WTC11 (cell line): ENCODE results near the gene STX17. TPM values are rescaled to one million over a fixed set of nuclear protein-coding genes. Genes with fewer than 3 reads are reported as not detected.

Experiments used
- ATAC-seq: fragments of 200-7000 bp; cut with Tn5 transposase; 2 replicates; pipeline ENCODE4 v1.10.0; 2021; ENCODE audit warnings: mild to moderate bottlenecking, moderate library complexity
- CTCF ChIA-PET: fragments of 300-600 bp; sonication (Branson Sonifier 250); formaldehyde crosslinking; loops from one replicate; lab custom pipeline; 2021; ENCODE audit warnings: antibody characterized with exemption; lab: Charles Lee
- POLR2A ChIA-PET: fragments of 350-600 bp; sonication (Branson Sonifier 250); formaldehyde crosslinking; loops from one replicate; lab custom pipeline; 2021; ENCODE audit warnings: antibody characterized with exemption; lab: Charles Lee
- DNase-seq: peaks from one replicate; pipeline ENCODE4 v3.0.0; 2021; ENCODE audit warnings: low spot score
- H3K27ac Mint-ChIP-seq: 2 replicates; pipeline ENCODE4 v1.8.0; 2021; ENCODE audit warnings: mixed read lengths
- H3K27me3 Mint-ChIP-seq: 2 replicates; pipeline ENCODE4 v1.8.0; 2021; ENCODE audit warnings: low read depth, mild to moderate bottlenecking, moderate library complexity, mixed read lengths
- H3K36me3 Mint-ChIP-seq: 2 replicates; pipeline ENCODE4 v1.8.0; 2021; ENCODE audit warnings: mixed read lengths
- H3K4me1 Mint-ChIP-seq: 2 replicates; pipeline ENCODE4 v1.8.0; 2022; ENCODE audit warnings: mixed read lengths
- H3K4me3 Mint-ChIP-seq: 2 replicates; pipeline ENCODE4 v1.8.0; 2021; ENCODE audit warnings: mild to moderate bottlenecking, moderate library complexity, mixed read lengths
- H3K9me3 Mint-ChIP-seq: 2 replicates; pipeline ENCODE4 v1.8.0; 2021; ENCODE audit warnings: mixed read lengths
- EMX1 ChIP-seq: fragments of 250-450 bp; sonication (Bioruptor Pico); IDR thresholded peaks from 2 replicates; pipeline ENCODE4 v1.8.0; 2021; ENCODE audit warnings: mild to moderate bottlenecking
- ZBTB21 ChIP-seq: sonication (generic); formaldehyde crosslinking; IDR thresholded peaks from 2 replicates; pipeline ENCODE4 v1.8.1; 2023; ENCODE audit warnings: mild to moderate bottlenecking, missing genetic modification reagents, borderline replicate concordance
- ZNF671 ChIP-seq: fragments of 250-450 bp; sonication (Bioruptor Pico); IDR thresholded peaks from 2 replicates; pipeline ENCODE4 v1.8.0; 2021; ENCODE audit warnings: mild to moderate bottlenecking
- total RNA-seq: library from RNA; stranded (reverse); gene quantifications from 3 replicates; pipeline ENCODE4 v1.2.3, GENCODE V29; 2021
- TF ChIP-seq, protein P1 (sequence below): sonication (generic); formaldehyde crosslinking; IDR thresholded peaks from 2 replicates; pipeline ENCODE4 v1.8.0; 2023; ENCODE audit warnings: missing genetic modification reagents, mild to moderate bottlenecking, borderline replicate concordance
- TF ChIP-seq, protein P2 (sequence below): fragments of 250-450 bp; sonication (Bioruptor Pico); IDR thresholded peaks from 2 replicates; pipeline ENCODE4 v1.9.0; 2021; ENCODE audit warnings: mild to moderate bottlenecking
- TF ChIP-seq, protein P3 (sequence below): sonication (generic); formaldehyde crosslinking; IDR thresholded peaks from 2 replicates; pipeline ENCODE4 v1.8.1; 2023; ENCODE audit warnings: mild to moderate bottlenecking, missing genetic modification reagents, moderate library complexity
- TF ChIP-seq, protein P4 (sequence below): sonication (generic); formaldehyde crosslinking; IDR thresholded peaks from 2 replicates; pipeline ENCODE4 v1.8.1; 2022; ENCODE audit warnings: missing genetic modification reagents, borderline replicate concordance

The STX17 gene
- total RNA-seq, 1 experiment from 2014 or later: 22.1 TPM

DNA sequence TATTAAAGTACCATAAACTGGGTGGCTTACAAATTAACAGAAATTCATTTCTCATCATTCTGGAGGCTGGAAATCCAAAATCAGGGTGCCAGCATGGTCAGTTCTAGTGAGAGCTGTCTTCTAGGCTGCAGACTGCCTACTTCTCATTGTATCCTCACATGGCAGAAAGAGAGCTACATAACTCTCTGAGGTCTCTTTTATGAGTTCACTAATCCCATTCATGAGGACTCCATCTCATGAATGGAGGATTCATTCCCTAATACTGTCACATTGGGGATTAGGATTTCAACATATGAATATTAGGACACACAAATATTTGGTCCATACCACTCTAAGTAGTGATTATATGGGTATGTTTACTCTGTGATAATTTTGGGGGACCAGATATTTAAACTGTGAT is 108.4 kb downstream of the STX17 start (continued):
- TF ChIP-seq, protein P1, sequence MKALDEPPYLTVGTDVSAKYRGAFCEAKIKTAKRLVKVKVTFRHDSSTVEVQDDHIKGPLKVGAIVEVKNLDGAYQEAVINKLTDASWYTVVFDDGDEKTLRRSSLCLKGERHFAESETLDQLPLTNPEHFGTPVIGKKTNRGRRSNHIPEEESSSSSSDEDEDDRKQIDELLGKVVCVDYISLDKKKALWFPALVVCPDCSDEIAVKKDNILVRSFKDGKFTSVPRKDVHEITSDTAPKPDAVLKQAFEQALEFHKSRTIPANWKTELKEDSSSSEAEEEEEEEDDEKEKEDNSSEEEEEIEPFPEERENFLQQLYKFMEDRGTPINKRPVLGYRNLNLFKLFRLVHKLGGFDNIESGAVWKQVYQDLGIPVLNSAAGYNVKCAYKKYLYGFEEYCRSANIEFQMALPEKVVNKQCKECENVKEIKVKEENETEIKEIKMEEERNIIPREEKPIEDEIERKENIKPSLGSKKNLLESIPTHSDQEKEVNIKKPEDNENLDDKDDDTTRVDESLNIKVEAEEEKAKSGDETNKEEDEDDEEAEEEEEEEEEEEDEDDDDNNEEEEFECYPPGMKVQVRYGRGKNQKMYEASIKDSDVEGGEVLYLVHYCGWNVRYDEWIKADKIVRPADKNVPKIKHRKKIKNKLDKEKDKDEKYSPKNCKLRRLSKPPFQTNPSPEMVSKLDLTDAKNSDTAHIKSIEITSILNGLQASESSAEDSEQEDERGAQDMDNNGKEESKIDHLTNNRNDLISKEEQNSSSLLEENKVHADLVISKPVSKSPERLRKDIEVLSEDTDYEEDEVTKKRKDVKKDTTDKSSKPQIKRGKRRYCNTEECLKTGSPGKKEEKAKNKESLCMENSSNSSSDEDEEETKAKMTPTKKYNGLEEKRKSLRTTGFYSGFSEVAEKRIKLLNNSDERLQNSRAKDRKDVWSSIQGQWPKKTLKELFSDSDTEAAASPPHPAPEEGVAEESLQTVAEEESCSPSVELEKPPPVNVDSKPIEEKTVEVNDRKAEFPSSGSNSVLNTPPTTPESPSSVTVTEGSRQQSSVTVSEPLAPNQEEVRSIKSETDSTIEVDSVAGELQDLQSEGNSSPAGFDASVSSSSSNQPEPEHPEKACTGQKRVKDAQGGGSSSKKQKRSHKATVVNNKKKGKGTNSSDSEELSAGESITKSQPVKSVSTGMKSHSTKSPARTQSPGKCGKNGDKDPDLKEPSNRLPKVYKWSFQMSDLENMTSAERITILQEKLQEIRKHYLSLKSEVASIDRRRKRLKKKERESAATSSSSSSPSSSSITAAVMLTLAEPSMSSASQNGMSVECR (CRISPR knock-in tag): no peak

DNA sequence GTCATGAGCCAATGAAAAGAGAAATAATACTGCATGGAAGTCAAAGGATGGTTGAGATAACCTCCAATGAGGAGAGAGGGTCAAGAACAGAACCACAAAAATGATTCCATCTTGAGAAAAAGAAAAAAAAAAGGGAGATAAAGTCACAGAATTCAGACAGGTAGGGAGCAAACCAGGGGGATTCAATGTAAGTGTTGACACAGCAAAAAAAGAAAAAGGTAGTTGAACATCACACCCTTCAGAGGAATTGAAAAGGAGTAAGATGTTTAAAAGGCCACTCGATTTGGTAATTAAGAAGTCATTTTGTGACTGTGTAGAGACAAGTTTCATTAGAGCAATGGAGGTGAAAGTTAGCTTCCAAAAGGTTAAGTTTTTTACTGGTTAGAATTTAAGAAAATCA is 113.1 kb downstream of the STX17 start:
- 0 out of 2 replicates have a peak, but pooled peaks cover 3% of the 10 kb centered on the region for H3K4me1 Mint-ChIP-seq
- TF ChIP-seq EMX1 (CRISPR knock-in tag): no peak
- TF ChIP-seq, protein P2, sequence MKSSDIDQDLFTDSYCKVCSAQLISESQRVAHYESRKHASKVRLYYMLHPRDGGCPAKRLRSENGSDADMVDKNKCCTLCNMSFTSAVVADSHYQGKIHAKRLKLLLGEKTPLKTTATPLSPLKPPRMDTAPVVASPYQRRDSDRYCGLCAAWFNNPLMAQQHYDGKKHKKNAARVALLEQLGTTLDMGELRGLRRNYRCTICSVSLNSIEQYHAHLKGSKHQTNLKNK (CRISPR knock-in tag): no peak
- TF ChIP-seq ZBTB21 (CRISPR knock-in tag): no peak
- TF ChIP-seq, protein P3, sequence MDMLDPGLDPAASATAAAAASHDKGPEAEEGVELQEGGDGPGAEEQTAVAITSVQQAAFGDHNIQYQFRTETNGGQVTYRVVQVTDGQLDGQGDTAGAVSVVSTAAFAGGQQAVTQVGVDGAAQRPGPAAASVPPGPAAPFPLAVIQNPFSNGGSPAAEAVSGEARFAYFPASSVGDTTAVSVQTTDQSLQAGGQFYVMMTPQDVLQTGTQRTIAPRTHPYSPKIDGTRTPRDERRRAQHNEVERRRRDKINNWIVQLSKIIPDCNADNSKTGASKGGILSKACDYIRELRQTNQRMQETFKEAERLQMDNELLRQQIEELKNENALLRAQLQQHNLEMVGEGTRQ (CRISPR knock-in tag): no peak
- TF ChIP-seq, protein P4, sequence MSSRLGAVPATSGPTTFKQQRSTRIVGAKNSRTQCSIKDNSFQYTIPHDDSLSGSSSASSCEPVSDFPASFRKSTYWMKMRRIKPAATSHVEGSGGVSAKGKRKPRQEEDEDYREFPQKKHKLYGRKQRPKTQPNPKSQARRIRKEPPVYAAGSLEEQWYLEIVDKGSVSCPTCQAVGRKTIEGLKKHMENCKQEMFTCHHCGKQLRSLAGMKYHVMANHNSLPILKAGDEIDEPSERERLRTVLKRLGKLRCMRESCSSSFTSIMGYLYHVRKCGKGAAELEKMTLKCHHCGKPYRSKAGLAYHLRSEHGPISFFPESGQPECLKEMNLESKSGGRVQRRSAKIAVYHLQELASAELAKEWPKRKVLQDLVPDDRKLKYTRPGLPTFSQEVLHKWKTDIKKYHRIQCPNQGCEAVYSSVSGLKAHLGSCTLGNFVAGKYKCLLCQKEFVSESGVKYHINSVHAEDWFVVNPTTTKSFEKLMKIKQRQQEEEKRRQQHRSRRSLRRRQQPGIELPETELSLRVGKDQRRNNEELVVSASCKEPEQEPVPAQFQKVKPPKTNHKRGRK (CRISPR knock-in tag): no peak
- no peak for TF ChIP-seq ZNF671 (CRISPR knock-in tag)
- H3K9me3 Mint-ChIP-seq: no peaks in the 10 kb centered on the region
- H3K27ac Mint-ChIP-seq: no peak overlapping the region
- no peak for DNase-seq
- ChIA-PET CTCF (no interaction called here), POLR2A (no interaction called here)
- no peak overlapping the region for H3K4me3 Mint-ChIP-seq
- no peaks in the 10 kb centered on the region for H3K27me3 Mint-ChIP-seq
- no peak for ATAC-seq
- peaks cover 10% of the 10 kb centered on the region for H3K36me3 Mint-ChIP-seq

Other genes with a start within 250 kb of the STX17 start
- gene NR4A3, start 84.8 kb upstream of the STX17 start, total RNA-seq: 0.46 to 0.57 TPM (median 0.50 TPM) in 3 replicates
- gene ERP44, start 192.3 kb downstream of the STX17 start, total RNA-seq: 13.2 to 14.1 TPM (median 13.7 TPM) in 3 replicates
- gene INVS, start 192.6 kb downstream of the STX17 start, total RNA-seq: 8.1 to 9.9 TPM (median 8.6 TPM) in 3 replicates